NB4 (cell line): ENCODE data around the gene AASS.
A peak's percentile ranks its signal among the peaks of the same experiment; 100 is the strongest.
"Not testable (repeated sequence)": the region's sequence is repeated elsewhere in the genome, so short reads cannot be mapped to it uniquely, and the experiment has no call there.

Source experiments
- DNase-seq: peaks from one replicate; pipeline ENCODE4 v3.0.0; 2010; ENCODE audit warnings: low read depth
- H3K4me3 ChIP-seq: one replicate; pipeline ENCODE4 v1.5.1; 2011; ENCODE audit warnings: mild to moderate bottlenecking, low read depth, low read length, moderate library complexity
- CTCF ChIP-seq: IDR thresholded peaks from one replicate; pipeline ENCODE4 v1.5.1; 2012; ENCODE audit warnings: low read depth, low read length
- MAX ChIP-seq: IDR thresholded peaks from 2 replicates; pipeline ENCODE4 v1.6.1; 2011; ENCODE audit warnings: low read depth, low read length
- MYC ChIP-seq: IDR thresholded peaks from 2 replicates; pipeline ENCODE4 v1.6.1; 2011; ENCODE audit warnings: low read depth, low read length
- POLR2A ChIP-seq: IDR thresholded peaks from 2 replicates; pipeline ENCODE4 v1.6.1; 2011; ENCODE audit warnings: mild to moderate bottlenecking; ENCODE audit not compliant: insufficient read length; ENCODE audit errors: extremely low read depth

Gene AASS

GRCh38 chr7:122143751-122144711 lies at the start of gene AASS:
Gene AASS, minus strand, starts transcription at chr7:122144249. Its CDS starts 10,523 bp downstream, at chr7:122133726.
- DNase-seq = peak; percentile 49
- peak within 1 kb of the TSS; percentile 27 for H3K4me3 ChIP-seq
- TF ChIP-seq MYC (no peak), POLR2A (no peak), MAX (no peak)

GRCh38 chr7:122188785-122189184 lies 44.7 kb upstream of the AASS start:
- no peak for DNase-seq
- H3K4me3 ChIP-seq = no peak overlapping the region
- no peak for TF ChIP-seq MYC
- TF ChIP-seq CTCF = no peak
- TF ChIP-seq POLR2A = no peak
- no peak for TF ChIP-seq MAX

- no peak overlapping the region for H3K4me3 ChIP-seq
- DNase-seq = no peak
- TF ChIP-seq MYC = no peak
- no peak for TF ChIP-seq MAX
- TF ChIP-seq CTCF = no peak
- no peak for TF ChIP-seq POLR2A
These were observed 39.1 kb upstream of the AASS start for GRCh38 chr7:122183106-122183505.

- no peak for DNase-seq
- H3K4me3 ChIP-seq = no peak overlapping the region
- TF ChIP-seq CTCF (no peak), MAX (no peak), MYC (no peak), POLR2A (no peak)
These were observed 38.0 kb upstream of the AASS start for GRCh38 chr7:122182081-122182480.

GRCh38 chr7:122172144-122172543 lies 28.1 kb upstream of the AASS start:
- DNase-seq, H3K4me3 ChIP-seq: not testable (repeated sequence)

- TF ChIP-seq CTCF (no peak), POLR2A (no peak), MYC (no peak), MAX (no peak)
- DNase-seq = no peak
- no peak overlapping the region for H3K4me3 ChIP-seq
These were observed 22.7 kb upstream of the AASS start for GRCh38 chr7:122166740-122167139.
